Parathyroid adenoma (tissue), 2 donors: Measurements from ENCODE around the gene DUOXA1.
"Not testable (repeated sequence)": the region's sequence is repeated elsewhere in the genome, so short reads cannot be mapped to it uniquely, and the experiment has no call there.

ENCODE experiments used
- H2AFZ ChIP-seq: fragments of 300-600 bp; sonication (generic); one replicate; pipeline ENCODE4 v1.7.0; 2017; ENCODE audit warnings: antibody characterized with exemption, mild to moderate bottlenecking
- H3K27ac ChIP-seq: fragments of 300-600 bp; sonication (generic); one replicate; pipeline ENCODE4 v1.7.0; 2017
- H3K27me3 ChIP-seq: fragments of 300-600 bp; sonication (generic); one replicate; pipeline ENCODE4 v1.7.0; 2017; ENCODE audit warnings: low read length; ENCODE audit not compliant: control insufficient read depth, insufficient read depth
- H3K36me3 ChIP-seq: fragments of 300-600 bp; sonication (generic); one replicate; pipeline ENCODE4 v1.7.0; 2017; ENCODE audit warnings: low read length; ENCODE audit not compliant: control insufficient read depth, insufficient read depth
- H3K4me1 ChIP-seq: fragments of 300-600 bp; sonication (generic); one replicate; pipeline ENCODE4 v1.7.0; 2017; ENCODE audit warnings: control low read depth
- H3K4me2 ChIP-seq: fragments of 300-600 bp; sonication (generic); one replicate; pipeline ENCODE4 v1.7.0; 2017; ENCODE audit warnings: low read length
- H3K4me3 ChIP-seq: fragments of 300-600 bp; sonication (generic); one replicate; pipeline ENCODE4 v1.7.0; 2017; ENCODE audit warnings: low read depth, low read length
- H3K79me2 ChIP-seq: fragments of 300-600 bp; sonication (generic); one replicate; pipeline ENCODE4 v1.7.0; 2017; ENCODE audit warnings: control low read depth
- H3K9ac ChIP-seq: fragments of 300-600 bp; sonication (generic); one replicate; pipeline ENCODE4 v1.7.0; 2017; ENCODE audit warnings: mild to moderate bottlenecking
- H3K9me3 ChIP-seq: fragments of 300-600 bp; sonication (generic); one replicate; pipeline ENCODE4 v1.7.0; 2017; ENCODE audit warnings: low read length; ENCODE audit not compliant: control insufficient read depth
- TF ChIP-seq, protein P1 (sequence below): fragments of 300-600 bp; sonication (generic); IDR thresholded peaks from one replicate; pipeline ENCODE4 v1.7.0; 2017; ENCODE audit warnings: antibody characterized with exemption, mild to moderate bottlenecking
- donor health status: primary hyperparathyroidism.

The DUOXA1 gene

DNA sequence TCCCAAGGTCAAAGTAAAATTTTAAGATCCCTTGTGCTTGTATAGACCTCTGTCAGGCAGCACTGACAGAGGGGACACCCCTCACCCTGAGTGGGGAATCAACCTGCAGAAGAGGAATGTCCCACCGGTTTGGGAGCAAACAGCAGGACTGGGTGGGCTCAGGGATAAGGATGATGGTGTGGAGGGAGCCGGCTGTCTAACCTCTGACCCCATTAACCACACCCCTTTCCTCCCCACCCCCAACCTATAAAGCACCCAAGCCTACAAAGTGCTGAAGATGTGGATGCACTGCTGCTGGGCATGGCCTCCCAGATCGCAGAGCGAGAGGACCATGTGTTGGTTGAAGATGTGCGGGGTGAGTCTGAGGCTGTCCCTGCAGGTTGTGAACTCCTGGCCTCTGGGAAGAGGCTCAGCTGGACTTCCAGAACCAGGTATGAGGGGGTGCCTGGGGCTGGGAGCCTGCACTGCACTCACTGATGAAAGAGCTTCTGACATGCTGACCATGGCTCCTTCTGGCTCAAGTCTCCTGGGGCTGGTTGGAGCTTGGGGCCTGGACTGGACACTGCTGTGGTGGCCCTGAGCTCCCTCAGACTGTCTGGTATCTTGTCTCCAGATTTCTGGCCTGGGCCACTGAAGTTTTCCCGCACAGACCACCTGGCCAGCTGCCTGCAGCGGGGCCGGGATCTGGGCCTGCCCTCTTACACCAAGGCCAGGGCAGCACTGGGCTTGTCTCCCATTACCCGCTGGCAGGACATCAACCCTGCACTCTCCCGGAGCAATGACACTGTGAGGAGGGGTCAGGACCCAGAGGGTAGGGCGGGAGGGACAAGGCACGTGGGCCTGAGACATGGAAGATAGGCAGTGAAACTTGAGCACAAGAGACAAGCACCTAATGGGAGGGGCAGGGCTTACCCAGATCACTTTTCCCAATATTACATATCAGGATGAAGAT is 9.4 kb upstream of the DUOXA1 start:
- Histone ChIP-seq H3K36me3 (no peaks in the 10 kb centered on the region), H3K27ac (no peak overlapping the region), H3K9ac (no peak overlapping the region), H3K4me3 (no peak overlapping the region), H3K9me3 (no peaks in the 10 kb centered on the region), H2AFZ (no peak overlapping the region), H3K4me1 (no peaks in the 10 kb centered on the region), H3K4me2 (no peak overlapping the region), H3K79me2 (no peaks in the 10 kb centered on the region), H3K27me3 (no peaks in the 10 kb centered on the region)
- TF ChIP-seq, protein P1, sequence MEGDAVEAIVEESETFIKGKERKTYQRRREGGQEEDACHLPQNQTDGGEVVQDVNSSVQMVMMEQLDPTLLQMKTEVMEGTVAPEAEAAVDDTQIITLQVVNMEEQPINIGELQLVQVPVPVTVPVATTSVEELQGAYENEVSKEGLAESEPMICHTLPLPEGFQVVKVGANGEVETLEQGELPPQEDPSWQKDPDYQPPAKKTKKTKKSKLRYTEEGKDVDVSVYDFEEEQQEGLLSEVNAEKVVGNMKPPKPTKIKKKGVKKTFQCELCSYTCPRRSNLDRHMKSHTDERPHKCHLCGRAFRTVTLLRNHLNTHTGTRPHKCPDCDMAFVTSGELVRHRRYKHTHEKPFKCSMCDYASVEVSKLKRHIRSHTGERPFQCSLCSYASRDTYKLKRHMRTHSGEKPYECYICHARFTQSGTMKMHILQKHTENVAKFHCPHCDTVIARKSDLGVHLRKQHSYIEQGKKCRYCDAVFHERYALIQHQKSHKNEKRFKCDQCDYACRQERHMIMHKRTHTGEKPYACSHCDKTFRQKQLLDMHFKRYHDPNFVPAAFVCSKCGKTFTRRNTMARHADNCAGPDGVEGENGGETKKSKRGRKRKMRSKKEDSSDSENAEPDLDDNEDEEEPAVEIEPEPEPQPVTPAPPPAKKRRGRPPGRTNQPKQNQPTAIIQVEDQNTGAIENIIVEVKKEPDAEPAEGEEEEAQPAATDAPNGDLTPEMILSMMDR = no peak

DNA sequence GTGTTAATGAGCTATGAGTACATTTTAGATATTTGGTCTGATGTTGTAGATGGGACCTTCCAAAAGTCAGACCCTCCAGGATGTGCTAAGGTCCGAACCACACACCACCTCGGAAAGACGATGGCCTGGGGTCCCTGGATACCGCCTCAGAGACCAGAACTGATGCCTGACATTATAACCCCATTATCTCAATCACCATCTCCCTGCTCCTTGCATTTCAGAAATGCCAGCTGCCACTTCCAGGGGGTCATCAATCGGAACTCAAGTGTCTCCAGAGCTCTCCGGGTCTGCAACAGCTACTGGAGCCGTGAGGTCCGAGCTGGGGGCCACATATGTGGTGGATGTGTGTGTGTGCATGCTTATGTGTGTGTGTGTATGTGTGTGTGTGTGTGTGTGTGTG is 8.0 kb upstream of the DUOXA1 start:
- no peaks in the 10 kb centered on the region for H3K79me2 ChIP-seq
- no peaks in the 10 kb centered on the region for H3K27me3 ChIP-seq
- H2AFZ ChIP-seq = no peak overlapping the region
- H3K27ac ChIP-seq = no peak overlapping the region
- H3K9me3 ChIP-seq = no peaks in the 10 kb centered on the region
- H3K4me2 ChIP-seq = no peak overlapping the region
- no peaks in the 10 kb centered on the region for H3K4me1 ChIP-seq
- TF ChIP-seq, protein P1 = no peak
- H3K9ac ChIP-seq = no peak overlapping the region
- H3K4me3 ChIP-seq = no peak overlapping the region
- no peaks in the 10 kb centered on the region for H3K36me3 ChIP-seq

DNA sequence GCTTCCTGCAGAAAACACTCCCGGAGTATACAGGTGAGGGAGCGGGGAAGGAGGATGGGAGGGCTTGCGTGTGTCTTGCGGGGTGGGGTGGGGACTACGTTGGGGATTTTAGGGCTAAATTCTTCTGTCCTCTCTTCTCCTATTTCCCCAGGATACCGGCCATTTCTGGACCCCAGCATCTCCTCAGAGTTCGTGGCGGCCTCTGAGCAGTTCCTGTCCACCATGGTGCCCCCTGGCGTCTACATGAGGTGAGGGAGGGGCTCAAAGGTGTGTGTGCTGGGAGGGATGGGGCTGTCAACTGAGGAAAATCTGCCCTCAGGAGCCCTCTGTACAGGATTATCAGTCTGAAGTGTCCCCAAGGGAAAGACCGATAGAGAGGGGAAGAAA is 6.7 kb upstream of the DUOXA1 start:
- Histone ChIP-seq H3K79me2 (no peaks in the 10 kb centered on the region), H3K9ac (no peak overlapping the region), H3K27me3 (no peaks in the 10 kb centered on the region), H2AFZ (no peak overlapping the region), H3K9me3 (no peaks in the 10 kb centered on the region), H3K4me3 (no peak overlapping the region), H3K4me1 (no peaks in the 10 kb centered on the region), H3K4me2 (no peak overlapping the region), H3K27ac (no peak overlapping the region), H3K36me3 (no peaks in the 10 kb centered on the region)
- TF ChIP-seq, protein P1 = no peak

DNA sequence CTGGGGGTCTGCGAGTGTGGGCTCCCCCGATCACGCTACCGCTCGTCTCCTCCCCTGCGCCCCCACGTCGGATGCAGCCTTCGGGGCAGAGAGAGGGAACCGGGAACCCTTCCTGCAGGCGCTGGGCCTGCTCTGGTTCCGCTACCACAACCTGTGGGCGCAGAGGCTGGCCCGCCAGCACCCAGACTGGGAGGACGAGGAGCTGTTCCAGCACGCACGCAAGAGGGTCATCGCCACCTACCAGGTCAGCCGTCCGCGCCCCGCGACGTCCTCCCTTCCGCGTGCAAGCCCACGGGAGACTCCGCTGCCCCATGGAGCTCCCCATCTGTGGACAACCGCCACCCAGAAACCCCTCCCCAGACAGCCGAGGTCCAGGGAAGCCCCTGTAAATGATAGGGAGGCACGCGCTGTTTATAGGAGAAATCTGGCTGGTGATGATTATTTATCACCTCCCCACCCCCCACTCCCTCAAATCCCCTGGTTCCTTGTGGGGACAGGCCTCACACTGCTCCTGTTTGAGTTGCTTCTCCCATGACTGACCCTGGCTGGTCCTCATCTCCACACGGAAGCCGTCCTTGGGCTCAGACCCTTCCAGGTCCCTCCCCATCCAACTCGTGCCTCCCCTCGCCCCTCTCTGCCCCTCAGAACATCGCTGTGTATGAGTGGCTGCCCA is 6.2 kb upstream of the DUOXA1 start:
- H3K4me3 ChIP-seq, H2AFZ ChIP-seq, H3K27ac ChIP-seq, H3K79me2 ChIP-seq, H3K4me1 ChIP-seq, H3K4me2 ChIP-seq, H3K9me3 ChIP-seq, H3K9ac ChIP-seq, H3K36me3 ChIP-seq, H3K27me3 ChIP-seq: not testable (repeated sequence)
